Measurements from ENCODE around the gene DPP10. TPM values are rescaled to one million over a fixed set of nuclear protein-coding genes. Genes with fewer than 3 reads are reported as not detected.

DPP10 gene
- polyA plus RNA-seq, 3 donors = 9.0 to 15.6 (median 13.9) TPM

DNA sequence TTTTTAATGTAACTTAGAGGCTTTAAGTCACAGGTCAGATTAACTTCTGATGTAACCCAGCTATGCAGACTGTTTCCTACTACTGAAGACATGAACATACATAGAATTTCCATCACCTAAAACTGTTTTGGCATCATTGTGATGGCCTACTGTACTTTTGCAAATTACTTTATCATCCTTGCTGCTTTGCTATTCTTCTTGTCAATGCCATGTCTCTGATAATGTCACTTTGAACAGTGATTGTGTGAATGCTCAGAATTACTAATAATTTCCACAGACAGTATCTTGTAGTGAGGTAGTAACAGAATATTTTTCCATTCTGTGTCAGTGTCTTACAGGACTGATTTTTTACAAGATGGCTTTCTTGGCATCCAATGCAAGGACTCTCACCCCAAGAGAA lies 663.5 kb downstream of the DPP10 start:
- no peak for DNase-seq (ENCODE audit: low read depth in 3 of 3, low spot score in 2 of 3)

DNA sequence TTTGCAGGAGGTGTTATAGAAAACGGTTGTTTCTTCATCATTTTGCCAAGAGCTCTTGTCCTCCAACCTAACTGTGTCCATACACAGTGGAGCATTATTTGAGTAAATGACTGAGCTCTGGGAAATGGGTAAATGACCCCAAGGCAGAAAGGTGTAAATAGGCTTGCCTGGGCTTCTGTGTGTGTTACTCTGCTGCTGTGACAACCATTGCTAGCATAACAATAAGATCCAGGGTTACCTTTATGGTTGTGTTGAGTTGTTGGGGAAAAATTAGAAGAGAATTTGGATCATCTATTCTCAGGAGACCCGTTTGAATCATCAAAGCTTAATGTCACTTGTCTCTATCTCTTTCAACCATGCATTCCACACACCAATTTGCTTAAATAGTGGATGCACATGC lies 672.7 kb downstream of the DPP10 start:
- DNase-seq (ENCODE audit: low read depth in 3 of 3, low spot score in 2 of 3) = no peak

DNA sequence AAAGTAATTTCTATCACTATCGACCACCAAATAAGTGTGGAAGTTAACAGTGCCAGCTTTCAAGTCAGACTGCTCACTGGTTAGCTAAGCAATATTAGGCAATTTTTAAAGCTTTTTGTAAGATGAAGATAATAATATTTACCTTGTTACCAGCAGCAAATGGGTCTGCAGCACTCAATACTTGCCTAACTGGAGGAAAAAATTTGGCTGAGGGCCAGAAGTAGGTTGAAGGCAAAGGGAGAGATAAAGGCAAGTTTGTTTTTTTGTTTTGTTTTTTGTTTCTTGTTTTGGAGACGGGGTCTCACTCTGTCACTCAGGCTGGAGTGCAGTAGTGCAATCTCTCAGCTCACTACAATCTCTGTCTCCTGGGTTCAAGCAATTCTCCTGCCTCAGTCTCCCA lies 675.9 kb downstream of the DPP10 start:
- DNase-seq (ENCODE audit: low read depth in 3 of 3, low spot score in 2 of 3) = no peak

DNA sequence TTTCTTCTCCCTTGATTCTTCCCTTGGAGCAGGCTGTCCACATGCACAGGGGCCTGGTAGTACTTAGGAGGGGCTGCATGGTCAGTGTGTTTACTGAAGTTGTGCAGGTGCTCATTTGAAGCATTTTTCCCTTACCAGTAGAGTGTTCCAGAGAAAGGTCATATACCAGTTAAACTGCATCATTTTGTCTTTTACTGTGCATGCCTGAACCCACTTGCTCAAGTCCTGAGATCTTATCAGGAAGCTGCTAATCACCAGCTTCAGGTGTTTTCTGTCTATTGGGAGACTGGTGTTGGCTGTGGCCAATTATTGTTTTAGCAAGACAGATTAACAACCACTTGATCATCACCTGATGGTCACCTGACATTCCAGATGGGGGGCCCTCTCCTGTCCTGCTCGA lies 676.6 kb downstream of the DPP10 start:
- DNase-seq (ENCODE audit: low read depth in 3 of 3, low spot score in 2 of 3) = no peak

DNA sequence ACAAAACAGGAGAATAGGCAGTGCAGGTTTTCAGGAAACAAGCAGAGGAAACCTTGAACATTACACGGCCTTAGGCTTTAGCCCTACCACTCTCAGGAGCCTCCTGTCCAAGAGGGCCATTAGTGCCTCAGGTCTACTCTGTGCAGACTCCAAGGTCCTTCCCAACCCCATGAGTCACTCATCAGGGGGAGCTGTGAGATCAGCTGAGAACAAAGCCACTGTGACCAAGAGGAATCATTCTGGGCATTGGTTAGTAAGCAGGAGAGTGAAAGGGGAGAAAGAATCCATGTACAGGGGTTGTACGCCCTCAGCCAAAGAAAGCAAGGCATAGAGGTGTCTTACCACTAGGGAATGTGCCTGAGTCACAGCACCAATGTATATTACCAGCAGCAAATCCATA lies 680.3 kb downstream of the DPP10 start:
- no peak for DNase-seq (ENCODE audit: low read depth in 3 of 3, low spot score in 2 of 3)

DNA sequence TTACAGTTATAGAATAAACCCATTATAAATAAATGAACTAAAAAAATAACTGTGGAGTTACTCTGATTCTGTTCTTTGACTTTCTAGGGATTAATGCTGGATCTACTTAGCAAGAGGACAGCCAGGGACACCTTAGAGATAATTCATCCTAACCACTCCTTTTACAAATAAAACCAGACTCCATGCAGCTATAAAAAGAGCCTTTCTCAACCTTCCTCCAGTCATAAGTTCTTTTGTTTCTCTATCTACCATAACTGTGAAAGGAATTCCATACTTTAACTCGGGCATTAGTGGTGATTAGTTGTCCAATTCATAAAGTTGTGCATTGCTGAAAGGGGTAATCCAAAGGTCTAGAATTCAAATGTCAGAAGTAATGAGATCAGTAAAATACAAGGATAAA lies 682.4 kb downstream of the DPP10 start:
- DNase-seq (ENCODE audit: low read depth in 3 of 3, low spot score in 2 of 3) = no peak

DNA sequence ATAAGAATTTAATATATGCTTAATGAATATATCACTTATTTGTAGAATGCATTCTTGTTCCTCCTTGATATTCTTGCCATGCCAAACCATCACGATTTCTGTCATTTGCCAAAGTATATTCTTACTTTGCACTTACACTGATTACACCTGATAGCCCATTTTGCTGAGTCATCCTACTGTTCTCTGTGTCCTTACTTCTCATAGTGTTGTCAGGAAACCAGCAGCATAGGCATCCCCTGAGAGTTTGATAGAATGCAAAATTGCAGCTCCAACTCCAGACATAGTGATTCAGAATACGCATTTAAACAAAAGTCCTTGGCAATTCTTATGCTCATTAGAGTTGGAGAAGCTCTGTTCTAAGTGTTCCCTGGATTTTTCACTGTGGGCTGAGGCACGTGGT lies 687.1 kb downstream of the DPP10 start:
- DNase-seq (ENCODE audit: low read depth in 3 of 3, low spot score in 2 of 3) = no peak

DNA sequence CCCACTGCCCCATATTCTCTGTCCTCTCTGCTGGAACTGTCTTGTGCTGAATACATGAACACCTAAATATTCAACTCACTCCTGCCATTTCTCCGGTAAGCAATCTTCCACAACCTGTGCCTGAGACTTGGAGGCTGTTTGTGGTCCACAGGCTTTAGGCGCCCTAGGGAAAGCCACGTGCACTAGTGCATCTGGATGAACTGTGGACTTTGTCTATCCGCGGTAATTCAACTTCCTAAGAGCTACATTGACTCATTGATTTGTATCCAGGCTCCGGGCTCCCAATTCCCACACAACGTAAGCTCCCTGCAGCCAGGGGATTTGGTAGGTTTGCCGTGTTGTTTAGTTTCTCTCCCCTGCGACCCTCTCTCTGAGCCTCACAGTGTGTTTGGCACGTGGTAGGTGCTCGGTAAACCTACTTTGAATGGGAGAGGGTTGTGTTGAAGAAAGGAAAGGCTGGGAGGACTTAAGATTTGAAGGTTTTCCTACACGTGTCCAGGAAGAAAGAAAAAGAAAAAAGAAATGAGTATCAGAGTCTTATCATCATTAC lies 718.2 kb downstream of the DPP10 start:
- no peak for DNase-seq (ENCODE audit: low read depth in 3 of 3, low spot score in 2 of 3)

DNA sequence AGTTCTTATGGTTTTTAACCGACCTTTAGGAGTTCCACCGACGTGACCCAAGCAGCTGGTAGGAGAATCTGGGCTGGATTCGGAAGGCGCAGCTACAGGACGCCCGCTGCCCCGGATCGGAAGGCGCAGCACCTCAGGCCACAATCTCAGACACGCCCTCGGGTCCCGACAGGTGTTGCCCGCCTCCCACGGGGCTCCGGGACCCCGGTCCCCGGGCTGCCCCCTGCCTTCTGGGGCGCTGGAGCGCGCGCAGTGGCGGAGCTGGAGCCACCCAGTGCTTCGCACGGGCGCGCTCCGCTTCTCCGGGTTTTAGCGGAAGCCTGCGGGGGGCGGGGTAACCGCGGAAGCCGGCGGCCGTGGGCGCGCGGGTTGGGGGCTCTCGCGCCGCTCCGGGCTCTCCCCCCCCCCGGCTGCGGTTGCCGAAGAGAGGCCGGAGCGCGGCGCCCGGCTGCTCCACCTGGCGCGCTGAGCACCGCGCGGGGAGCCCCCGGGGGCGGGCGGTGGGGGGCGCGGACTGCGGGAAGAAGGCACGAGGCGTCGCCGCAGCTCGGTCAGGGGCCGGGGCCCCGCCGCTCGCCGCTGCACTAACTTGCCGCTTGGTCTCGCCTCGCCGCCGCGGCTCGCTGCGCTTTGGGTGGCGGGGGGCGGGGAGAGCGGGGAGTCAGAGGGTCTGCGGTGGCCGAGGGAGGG lies 718.8 kb downstream of the DPP10 start:
- peak in 2 of 3 donors; percentile 49 to 67 for DNase-seq (ENCODE audit: low read depth in 3 of 3, low spot score in 2 of 3)

DNA sequence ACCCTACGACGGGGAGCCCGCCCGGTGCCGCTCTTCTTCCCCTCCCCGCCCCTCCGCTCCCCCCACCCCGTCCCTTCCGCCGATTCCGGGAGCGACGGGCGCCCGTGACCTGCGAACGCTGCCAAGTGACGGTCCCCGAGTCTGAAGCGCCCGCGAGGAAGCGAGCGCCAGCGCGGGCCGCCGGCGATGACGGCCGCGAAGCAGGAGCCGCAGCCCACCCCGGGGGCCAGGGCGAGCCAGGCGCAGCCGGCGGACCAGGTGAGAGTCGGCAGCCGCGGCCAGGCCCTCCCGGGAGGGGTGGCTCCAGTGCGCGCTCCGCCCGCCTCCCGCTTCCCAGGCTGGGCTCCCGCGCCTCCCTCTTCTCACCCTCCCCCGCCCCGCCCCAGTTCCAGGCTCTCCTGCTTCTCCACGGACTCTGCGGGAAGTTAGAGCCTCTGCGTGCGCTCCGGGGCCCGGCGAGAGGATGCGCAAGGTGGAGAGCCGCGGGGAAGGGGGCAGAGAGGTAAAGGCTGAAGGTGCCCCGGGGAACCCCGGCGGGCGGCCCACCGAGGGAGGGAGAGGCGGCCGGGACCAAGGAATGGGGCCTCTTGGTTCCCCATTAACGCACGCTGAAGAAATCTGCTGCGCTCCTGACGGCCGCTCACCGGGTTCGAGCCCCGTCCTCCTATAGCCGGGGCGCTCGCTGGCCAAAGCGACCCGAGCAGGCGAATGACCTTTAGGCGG lies 719.5 kb downstream of the DPP10 start:
- no peak for DNase-seq (ENCODE audit: low read depth in 3 of 3, low spot score in 2 of 3)

DNA sequence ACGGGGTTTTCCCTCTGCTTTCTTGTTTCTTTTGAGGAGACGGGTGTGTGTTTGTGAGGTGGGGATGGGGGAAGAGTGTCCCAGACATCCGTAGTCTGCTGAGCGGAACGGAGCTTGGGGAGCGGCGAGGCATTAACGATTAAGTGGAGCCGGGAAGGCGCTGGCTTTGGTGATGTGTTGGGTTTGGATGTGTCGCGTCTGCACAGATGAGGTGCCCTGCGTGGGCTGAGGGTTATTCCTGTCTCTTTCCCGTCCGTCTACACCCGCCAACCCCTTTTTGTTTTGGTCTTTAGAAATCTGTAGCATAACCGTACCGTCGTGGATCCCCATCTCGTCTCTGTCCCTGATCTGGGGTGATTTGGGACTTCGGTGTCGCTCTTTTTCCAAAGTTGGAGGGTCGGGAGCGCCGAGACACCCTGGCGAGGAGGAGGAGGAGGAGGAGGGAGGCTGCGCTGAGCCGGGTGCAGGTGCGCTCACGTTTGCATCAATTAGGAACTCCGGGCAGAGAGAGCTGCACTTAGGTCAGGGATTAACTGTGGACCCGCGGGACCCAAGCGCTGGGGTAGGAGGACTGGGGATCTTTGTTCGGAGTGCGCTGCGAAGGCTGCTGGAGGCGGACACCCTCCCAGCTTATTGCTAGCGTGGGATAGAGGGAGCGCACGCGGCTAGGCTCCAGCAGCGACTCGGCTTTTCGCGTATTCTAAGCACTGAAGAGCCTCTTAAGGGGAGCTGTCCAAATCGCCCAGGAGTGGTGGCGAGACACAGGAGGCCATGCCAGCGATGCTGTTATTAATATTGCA lies 720.3 kb downstream of the DPP10 start:
- no peak for DNase-seq (ENCODE audit: low read depth in 3 of 3, low spot score in 2 of 3)

DNA sequence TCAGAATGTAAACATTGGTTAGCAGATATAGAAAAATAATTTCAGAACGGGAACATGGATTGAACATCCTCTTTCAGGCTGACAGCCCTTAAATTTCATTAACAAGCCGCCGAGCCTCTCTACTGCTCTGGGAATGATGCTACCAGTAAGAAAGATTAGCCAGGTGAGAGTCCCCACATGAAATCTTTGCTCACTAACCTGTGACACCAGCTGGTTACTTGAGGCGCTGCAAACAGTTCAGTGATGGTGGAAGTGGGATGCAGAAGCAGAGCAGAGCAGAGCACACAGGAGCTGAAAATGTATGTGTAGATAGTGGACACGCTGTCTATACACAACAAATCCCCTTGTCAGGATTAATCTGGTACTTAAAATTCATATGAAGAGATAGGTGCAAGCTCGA lies 721.1 kb downstream of the DPP10 start:
- DNase-seq (ENCODE audit: low read depth in 3 of 3, low spot score in 2 of 3) = no peak

DNA sequence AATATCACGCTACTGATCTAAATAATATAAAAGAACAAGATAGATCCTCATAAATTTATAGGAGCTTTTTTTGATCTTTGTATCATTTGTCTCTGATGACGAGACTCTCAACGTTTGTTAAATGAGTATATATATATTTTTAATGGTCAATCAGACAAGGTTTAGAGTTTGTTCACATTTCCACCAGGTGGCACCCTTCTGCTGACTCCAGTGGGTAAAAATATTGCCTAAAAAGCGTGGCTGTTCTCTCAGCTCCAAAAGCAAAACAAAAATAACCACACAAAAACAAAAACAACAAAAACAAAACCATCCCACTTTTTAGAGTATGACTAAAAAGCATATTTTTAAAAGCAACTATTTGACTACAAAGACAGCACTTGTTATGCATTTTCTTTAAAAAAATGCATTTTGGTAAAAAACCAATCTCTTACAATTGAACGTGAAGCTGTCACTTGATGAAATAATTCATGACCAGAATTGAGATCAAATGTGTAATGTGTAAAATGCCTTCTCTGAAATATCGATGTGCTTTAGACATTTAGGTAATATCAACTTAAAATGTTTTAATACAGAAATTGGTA lies 723.2 kb downstream of the DPP10 start:
- DNase-seq (ENCODE audit: low read depth in 3 of 3, low spot score in 2 of 3) = no peak

DNA sequence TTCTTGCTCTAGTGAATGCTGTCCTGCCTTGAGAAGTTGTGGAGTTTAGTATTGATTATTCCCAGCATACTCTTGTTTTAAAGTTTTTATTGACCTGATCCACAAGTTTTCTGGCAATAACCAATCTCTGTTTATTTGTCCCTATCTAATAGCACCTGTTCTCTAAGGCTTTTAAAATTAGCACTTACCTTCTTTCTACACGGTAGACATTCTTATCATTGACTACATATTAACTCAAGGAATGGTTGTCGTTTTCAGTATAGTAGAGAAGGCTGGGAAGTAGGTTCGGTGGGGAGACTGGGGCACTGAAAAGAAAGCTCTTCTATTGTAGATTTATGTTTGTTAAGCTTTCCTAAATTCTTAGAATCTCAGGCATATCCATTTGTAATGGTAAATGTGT lies 726.0 kb downstream of the DPP10 start:
- no peak for DNase-seq (ENCODE audit: low read depth in 3 of 3, low spot score in 2 of 3)

DNA sequence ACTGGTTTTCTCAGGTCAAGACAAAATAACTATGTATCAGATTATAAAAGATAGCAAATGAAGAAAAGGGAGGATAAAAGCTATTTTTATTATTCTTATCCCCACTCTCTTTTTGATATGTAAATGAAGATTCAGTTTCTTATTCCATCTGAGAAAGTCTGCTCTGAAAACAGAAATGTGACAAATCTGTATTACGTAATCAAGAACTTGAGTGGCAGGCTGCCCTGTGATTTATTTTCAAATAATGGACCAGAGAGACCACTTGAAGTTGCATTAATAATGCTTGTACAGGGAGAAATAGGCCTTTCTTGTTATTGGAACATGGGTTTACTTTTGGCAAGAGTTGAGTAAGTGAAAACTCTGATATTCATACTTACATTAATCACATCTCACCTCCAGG lies 727.4 kb downstream of the DPP10 start:
- no peak for DNase-seq (ENCODE audit: low read depth in 3 of 3, low spot score in 2 of 3)

DNA sequence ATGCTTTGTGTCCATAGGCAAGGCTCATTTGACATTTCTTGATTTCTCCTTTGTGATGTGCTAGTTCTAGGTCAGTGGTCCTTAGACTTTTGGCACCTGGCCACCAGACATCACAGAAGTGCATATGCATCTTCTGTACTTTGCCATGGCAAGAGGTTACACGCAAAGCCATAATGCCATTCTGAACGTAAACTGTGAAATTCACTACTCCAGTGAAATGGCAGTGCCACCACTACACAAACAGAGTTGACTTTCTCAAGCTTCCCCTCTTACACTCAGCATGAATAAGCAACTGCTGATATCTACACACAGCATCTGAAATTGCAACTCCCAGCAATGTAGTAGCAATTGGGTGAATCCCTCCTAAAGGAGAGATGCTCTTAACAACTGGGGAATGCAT lies 729.3 kb downstream of the DPP10 start:
- DNase-seq (ENCODE audit: low read depth in 3 of 3, low spot score in 2 of 3) = no peak

DNA sequence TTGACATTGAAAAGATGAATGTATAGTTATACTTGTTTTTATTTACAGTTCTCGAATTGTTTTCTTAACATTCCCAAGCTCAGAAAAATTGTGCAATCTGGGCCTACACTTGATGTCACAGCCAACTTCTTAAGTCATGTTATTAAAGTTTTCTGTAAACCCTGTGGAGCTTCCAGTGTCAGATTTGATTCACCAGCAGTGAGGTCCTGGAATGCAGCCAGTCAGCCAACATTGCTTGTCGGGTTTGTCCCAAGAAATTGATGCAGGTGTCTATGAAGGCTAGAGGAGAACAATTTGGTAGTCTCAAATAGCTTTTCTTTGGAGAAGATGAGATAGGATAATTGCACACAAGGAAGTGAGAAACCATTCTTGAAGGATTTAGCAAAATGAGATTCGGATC lies 732.2 kb downstream of the DPP10 start:
- DNase-seq (ENCODE audit: low read depth in 3 of 3, low spot score in 2 of 3) = no peak

DNA sequence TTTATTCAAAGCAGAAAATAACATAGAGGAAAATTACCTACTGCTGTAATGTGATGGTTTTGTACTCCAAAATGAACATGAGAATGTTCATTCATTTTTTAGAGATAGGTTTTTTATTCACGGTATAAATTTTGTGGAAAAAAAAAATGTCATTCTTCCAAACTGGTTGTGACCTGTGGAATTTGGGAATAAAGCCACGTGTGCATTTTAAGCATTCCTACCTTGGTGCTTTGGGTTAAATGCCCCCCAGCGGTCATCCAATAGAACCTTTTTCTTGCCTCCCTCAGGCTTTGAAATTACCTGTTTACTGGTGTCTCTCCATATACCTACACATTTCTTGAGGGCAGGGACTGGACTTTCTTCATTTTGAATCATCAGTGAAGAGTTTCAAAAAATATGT lies 740.7 kb downstream of the DPP10 start:
- DNase-seq (ENCODE audit: low read depth in 3 of 3, low spot score in 2 of 3) = no peak

DNA sequence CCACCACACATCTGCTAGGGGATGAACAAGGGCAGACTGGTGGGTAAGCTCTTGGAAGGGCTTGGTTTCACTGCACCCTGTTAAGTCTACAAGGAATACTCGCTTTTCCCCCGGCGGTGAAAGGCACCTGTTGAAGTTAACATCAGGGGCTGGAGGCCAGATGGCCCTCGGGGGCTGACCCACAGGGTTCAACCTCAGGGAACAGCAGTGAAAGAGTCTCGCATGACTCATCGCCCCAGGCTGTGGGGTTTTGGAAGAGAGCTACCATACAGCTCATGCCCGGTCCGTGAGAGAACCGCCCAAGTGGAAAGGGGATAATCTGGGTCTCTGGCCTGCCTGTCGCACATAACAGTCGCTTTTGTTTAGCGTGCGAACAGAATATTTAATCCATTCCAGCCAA lies 748.0 kb downstream of the DPP10 start:
- no peak for DNase-seq (ENCODE audit: low read depth in 3 of 3, low spot score in 2 of 3)

DNA sequence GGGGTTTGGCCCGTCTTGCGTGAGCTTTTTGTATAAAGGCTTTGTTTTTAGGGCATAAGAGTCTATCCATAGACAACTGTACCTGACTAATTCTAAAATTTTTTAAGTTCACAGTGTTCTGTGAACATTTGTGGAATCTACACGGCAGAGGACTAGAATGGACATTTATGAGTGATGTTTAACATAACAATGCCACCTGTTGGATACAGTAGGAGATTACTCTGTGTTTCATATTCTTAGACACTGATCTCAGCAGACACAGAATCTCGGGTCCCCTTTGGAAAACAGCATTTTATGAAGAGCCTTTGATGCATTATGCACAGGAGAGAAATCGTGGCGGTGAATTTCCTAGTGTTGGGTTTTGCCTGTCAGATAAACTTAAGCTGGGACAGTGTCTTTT lies 752.2 kb downstream of the DPP10 start:
- no peak for DNase-seq (ENCODE audit: low read depth in 3 of 3, low spot score in 2 of 3)

DNA sequence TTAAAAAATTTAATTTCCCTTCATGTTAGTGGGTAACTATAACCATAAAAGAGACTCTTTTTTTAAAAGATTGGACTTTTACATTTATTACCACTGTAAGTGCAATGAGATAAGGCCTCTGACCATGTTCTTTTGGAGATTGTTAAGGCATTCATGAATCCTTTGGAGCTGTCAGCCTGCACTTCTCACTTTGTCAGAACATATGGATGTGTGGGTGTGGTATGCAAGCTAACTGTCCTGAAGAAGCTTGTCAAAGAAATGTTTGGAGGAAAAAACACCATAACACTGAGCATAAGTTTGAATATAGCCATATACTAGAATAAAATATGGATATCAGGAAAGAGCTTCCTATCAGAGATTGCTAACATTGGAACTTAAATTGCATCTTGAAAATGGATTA lies 754.1 kb downstream of the DPP10 start:
- no peak for DNase-seq (ENCODE audit: low read depth in 3 of 3, low spot score in 2 of 3)

Measured in right renal cortex interstitium (tissue), 3 donors.